Esophagus mucosa (tissue), 1 donor: ENCODE data around the gene MAP4K4. TPM values are rescaled to one million over a fixed set of nuclear protein-coding genes. Genes with fewer than 3 reads are reported as not detected.

ENCODE experiments used
- ATAC-seq: fragments of 200-7000 bp; cut with Tn5 transposase; one replicate; pipeline ENCODE4 v1.9.1; 2020
- total RNA-seq: library from RNA; stranded (reverse); gene quantifications from one replicate; pipeline ENCODE4 v1.2.4, GENCODE V29; 2023
- donor health status: DM: yes; HTN: yes; CAD: no.

MAP4K4 gene
- 62.9 TPM for total RNA-seq

DNA sequence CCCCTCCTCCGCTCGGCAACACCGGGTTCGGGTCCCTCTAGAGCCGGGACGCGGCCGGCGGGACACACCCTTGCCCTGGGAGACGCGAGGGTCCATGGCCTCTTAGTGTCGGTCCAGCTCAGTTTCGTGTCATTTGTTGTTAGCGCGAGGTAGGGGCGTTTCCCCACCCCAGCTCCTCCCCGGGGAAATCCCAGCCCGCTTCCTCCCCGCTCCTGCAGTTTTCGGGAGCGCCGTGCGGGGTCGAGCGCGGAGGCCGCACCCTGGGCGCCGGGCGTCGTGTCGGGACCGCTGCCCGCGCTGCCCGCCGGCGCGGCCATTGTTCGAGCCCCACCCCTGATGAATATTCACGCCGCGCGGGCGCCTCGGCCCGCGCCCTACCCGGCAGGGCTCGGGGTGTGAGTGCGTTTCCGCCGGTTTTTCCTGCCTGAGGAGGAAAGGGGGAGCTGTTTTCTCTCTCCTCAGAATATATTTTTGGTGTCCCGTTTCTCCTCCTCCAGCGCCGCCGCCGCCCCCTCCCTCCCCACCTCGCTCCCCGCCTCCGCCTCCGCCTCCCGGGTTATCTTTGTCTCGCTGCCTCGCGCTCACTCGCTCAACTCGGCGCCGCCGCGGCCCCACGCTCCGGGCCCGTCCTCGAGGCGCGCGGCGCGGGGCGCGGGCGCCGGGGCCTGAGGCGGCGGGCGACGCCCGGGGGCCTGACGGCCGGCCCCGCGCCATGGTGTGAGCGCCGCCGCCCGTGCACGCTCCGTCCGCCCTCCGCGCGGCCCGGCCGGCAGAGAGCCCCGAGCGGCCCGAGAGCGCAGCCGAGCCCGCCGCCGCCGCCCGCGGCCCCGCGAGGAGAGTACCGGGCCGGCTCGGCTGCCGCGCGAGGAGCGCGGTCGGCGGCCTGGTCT, at the start of gene MAP4K4:
Gene MAP4K4 (plus strand): TSS at position 584 of the 890 bp plus-strand sequence. CDS start 374 bp downstream, outside the sequence.
- ATAC-seq, result peak; percentile 87

- ATAC-seq, result no peak
Observed at GRCh38 chr2:101653469-101653868, 44.0 kb upstream of the MAP4K4 start.

GRCh38 chr2:101655702-101656422, 41.6 kb upstream of the MAP4K4 start:
- no peak for ATAC-seq

DNA sequence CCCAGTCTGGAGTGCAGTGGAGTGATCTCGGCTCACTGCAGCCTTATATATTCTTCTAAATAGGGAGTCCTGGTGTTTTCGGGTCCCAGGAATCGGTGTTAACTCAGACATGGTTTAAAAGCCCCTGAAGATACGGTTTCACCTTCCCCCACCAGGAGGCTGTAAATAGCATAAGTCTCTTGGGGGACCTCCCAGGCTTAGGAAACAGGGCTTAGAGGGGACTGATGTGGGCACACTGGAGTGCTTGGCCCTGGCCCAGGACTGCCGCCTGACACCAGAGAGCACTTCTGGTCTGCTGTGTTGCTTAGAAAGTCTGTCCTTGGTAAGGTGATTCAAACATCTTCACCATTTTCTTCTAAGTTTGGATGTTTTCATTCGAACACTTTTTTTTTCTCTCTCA, 39.7 kb upstream of the MAP4K4 start:
- no peak for ATAC-seq

GRCh38 chr2:101658387-101658786, 39.1 kb upstream of the MAP4K4 start:
- ATAC-seq, result no peak

DNA sequence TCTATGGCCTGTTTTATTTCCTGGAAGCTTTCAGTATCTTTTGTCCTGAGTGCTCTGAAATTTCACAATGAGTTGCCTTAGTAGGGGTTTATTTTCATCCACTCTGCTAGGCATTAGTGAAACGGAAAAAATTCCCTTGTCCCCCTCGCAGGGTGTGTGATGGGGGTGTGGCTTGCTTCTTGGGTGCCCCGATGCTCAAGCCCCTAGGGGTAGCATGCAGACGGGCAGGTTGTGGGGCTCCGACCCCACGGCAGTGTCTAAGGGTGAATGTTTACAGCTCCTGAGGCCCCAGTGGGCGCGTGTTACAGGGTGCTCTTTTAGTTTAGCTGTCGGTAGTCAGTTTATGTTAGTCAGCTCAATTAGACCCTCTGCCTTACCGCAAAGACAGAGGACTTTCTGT, 32.2 kb upstream of the MAP4K4 start:
- ATAC-seq, result no peak

- no peak for ATAC-seq
Observed at GRCh38 chr2:101667823-101668222, 29.7 kb upstream of the MAP4K4 start.

DNA sequence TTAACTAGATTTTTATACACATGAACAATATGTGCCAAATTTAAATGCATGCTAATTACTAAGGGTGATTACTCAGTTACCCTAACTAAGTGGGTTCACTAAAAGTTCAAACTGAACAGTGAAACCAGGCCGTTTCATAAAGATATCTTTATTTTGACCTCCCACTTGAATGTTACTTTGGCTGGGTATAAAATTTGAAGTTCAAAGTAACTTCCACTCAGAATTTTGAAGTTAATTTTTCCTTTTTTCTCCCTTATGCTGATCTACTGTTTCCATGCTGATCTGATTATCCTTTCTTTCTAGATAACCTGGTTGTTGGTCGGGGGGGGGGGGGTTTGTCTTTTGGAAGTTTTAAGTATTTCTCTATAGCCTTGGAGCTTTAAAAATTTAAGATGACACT, 25.5 kb upstream of the MAP4K4 start:
- ATAC-seq, result no peak

DNA sequence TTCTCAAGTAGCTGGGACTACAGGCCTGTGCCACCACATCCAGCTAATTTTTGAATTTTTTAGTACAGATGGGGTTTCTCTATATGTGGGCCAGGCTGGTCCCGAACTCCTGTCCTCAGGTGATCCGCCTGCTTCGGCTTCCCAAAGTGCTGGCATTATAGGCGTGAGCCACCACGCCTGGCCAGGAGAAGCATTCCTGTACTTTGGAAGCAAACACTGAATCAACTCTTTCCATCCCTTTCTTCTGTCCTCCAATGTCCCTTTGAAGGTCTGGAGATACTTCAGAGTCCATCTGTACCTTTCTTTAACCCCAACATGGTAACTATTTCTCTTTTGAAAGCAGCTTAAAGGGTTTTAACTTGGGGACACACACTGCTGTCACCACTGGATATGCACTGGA, 23.6 kb upstream of the MAP4K4 start:
- ATAC-seq, result no peak

DNA sequence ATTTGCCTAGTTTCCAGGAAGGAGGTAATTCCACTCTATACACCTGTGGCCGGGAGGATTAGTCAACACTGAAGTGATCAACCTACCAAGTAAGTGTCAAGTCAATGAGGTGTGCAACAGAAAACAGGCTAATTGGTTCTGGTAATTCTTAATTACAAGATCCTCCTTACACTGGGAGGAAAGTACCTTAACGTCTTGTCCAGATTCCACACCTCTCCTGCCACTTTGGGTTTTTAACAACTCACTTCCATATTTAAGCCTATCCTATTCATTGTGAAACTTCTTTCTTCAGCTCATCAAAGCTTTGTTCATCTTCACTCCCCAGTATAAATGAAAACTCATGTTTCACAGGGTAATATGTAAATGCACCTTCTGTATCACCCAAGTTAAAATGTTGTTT, 22.0 kb upstream of the MAP4K4 start:
- no peak for ATAC-seq

GRCh38 chr2:101676674-101677073, 20.8 kb upstream of the MAP4K4 start:
- ATAC-seq, result no peak

DNA sequence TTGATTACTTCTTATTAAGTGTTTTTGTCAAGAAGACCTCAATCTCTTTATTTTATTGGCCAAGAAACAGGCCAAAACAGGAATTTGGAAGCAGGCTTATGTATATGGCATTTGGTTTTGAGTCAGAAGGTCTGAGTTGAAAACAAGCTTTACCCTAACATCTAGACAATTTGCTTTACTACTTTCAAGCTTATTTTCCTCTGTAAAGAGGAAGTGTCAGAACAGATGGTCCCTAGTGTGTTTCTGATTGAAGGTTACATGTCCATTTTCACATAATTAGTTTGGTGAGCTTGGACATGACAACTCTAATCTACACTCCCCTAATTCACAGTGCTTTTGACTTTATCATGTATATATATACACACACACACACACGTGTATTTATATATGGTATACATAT, 19.8 kb upstream of the MAP4K4 start:
- ATAC-seq, result no peak

DNA sequence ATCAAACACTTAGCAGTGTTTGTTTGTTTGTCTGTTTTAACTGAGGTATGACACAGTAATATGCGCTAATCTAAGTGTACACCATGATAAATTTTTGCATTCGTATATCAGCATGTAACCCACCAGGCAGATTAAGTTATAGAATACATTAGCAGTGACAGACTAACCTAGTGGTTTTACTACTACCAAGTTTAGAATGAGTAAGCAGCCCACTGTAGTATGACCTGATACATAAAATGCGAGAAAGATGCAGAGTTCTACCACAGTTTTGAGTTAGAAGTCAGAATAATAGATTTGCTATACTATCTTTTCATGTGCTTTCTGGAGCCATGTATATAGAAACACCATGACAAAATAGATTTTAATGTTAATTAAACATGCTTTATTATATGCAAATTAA, 19.1 kb upstream of the MAP4K4 start:
- ATAC-seq, result no peak

GRCh38 chr2:101679037-101679726, 18.3 kb upstream of the MAP4K4 start:
- ATAC-seq, result no peak

GRCh38 chr2:101679801-101680487, 17.6 kb upstream of the MAP4K4 start:
- no peak for ATAC-seq

GRCh38 chr2:101682311-101682710, 15.2 kb upstream of the MAP4K4 start:
- ATAC-seq, result no peak

DNA sequence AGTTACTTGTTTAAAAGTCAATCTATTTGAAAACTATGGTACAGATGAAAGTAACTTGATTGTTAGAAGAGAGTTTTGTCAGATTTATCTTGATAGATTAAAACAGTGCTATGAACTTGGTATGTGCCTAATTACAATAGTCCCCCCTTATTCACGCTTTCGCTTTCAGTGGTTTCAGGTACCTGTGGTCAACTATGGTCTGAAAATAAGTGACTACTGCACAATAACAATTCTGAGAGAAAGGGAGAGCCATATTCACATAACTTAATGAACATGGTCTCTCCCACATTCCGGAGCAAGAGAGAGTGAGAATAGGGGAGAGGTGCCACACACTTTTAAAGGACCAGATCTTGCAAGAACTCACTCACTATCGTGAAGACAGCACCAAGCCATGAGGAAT, 13.2 kb upstream of the MAP4K4 start:
- no peak for ATAC-seq

GRCh38 chr2:101688261-101688660, 9.2 kb upstream of the MAP4K4 start:
- no peak for ATAC-seq

DNA sequence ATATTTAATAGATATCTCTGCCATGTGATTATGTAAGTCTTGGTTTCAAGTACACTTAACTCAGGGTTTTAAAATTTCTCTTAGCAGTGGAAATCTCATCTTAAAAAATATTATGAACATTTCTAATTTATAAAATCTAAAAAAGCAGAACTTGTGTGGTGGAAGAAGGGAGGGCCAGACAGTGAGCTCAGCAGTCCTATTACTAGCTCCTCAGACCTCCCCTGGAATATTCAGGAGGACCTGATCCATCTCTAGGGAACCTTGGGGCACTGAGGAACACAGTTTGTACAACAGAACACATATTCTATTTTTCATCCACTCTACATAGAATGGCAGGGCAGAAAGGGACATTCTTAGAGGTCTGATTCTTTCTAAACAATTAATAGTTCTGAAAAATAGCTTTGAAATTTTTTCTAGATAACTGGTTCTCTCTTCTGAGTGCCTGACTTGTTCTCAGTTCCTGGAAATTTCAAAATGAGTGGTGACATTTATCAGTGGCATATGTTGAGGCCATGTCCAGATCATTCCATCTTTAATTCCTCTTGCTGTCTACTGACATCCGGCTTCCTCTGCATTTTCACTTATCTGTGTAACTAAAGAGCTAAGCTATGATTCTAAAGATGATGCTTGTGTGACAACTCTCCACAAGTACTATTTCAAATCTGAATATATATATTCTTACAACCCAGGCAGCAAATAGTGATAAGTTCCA, 8.2 kb upstream of the MAP4K4 start:
- no peak for ATAC-seq

DNA sequence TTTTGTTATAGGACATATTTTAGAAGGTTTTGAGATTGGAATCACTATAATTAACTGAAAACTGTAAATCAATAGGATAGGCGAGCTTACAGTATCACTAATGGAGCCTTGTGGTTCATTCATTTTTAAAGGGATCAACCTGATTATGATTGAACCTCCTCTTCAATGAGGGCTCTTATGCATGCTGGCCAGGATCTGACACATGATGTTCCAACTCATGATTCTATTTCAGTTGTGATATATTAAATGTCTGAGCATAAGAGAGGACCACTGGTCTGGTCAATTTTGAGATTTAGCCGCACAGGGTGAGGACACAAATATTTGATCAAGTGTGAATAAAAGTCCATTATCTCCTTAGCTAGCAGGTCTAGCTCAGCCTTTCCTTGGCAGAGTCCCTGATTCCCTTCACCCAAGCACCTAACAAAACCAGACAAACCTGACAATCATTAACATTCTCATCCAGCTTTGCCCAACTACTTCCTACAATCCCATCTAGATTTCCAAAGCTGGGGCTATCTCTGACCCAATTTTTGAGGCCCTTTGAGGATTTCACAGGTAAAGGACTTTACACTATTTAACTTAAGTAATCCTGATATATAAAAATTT, 6.9 kb upstream of the MAP4K4 start:
- no peak for ATAC-seq

DNA sequence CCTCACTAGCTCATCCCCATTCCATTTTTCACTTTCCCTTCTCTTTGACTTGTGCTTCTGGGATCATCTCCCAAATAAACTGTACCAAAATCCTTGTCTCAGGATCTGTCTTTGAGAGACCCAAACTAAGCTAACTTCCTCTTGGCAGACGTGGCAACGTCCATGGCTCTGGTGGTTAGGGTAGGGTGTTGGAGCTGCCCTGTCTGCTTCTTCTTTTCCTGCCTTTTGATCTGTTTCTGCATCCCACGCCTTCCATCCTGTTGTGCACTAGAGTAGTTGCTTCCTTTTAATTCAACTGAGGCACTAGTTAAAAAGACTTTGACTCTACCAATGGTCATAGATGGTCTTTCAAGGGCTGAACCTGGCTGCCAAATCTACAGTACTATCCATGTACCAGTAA, 5.5 kb upstream of the MAP4K4 start:
- no peak for ATAC-seq

DNA sequence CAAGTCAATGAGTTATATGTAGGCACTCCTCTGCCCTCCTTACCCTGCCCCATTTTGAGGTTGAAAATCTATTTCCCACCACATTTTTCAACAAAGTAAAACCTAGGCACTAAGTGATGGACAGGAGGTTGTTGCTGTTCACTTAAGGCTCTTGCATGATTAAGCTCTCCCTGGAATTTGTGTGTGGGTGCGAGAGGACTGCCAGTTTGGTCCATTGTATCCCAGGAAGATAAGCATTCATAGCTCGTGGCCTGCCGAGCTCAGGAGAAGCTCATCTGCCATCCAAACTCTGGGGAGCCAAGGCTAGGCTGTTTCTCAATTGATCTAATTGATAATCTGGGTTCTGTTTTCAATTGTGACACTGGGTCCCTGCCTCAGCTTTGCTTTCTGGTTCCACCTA, 4.7 kb upstream of the MAP4K4 start:
- no peak for ATAC-seq
